MM.1S (cell line): ENCODE measurements around the gene ENTPD2.

Source experiments
- DNase-seq: peaks from one replicate; pipeline ENCODE4 v3.0.0-alpha.2; 2015
- H2AFZ ChIP-seq: fragments of 300-600 bp; sonication (generic); 2 replicates; pipeline ENCODE4 v1.6.0; 2016; ENCODE audit warnings: antibody characterized with exemption, low read length
- H3F3A ChIP-seq: fragments of 300-600 bp; sonication (generic); 2 replicates; pipeline ENCODE4 v1.6.1; 2016; ENCODE audit warnings: mild to moderate bottlenecking, antibody characterized with exemption, low read length, moderate library complexity, mixed read lengths; ENCODE audit not compliant: insufficient read depth
- H3K27ac ChIP-seq: fragments of 300-600 bp; sonication (generic); 2 replicates; pipeline ENCODE4 v1.5.1; 2016; ENCODE audit warnings: mild to moderate bottlenecking, low read length
- H3K27me3 ChIP-seq: fragments of 300-600 bp; sonication (generic); replicated peaks from 2 replicates; pipeline ENCODE4 v1.6.0; 2016; ENCODE audit warnings: low read length; ENCODE audit not compliant: insufficient read depth
- H3K36me3 ChIP-seq: fragments of 300-600 bp; sonication (generic); replicated peaks from 2 replicates; pipeline ENCODE4 v1.6.1; 2016; ENCODE audit warnings: mild to moderate bottlenecking, low read length, mixed read lengths; ENCODE audit not compliant: insufficient read depth
- H3K4me1 ChIP-seq: fragments of 300-600 bp; sonication (generic); 2 replicates; pipeline ENCODE4 v1.6.1; 2016; ENCODE audit warnings: low read length, mixed read lengths
- H3K4me2 ChIP-seq: fragments of 300-600 bp; sonication (generic); 2 replicates; pipeline ENCODE4 v1.6.0; 2016; ENCODE audit warnings: low read depth, low read length
- H3K4me3 ChIP-seq: fragments of 300-600 bp; sonication (generic); 2 replicates; pipeline ENCODE4 v1.5.1; 2016; ENCODE audit warnings: low read length, mixed read lengths
- H3K79me2 ChIP-seq: fragments of 300-600 bp; sonication (generic); 2 replicates; pipeline ENCODE4 v1.6.1; 2016; ENCODE audit warnings: mixed run types, low read length, mixed read lengths
- H3K9ac ChIP-seq: fragments of 300-600 bp; sonication (generic); 2 replicates; pipeline ENCODE4 v1.6.1; 2016; ENCODE audit warnings: low read length, mixed read lengths
- H3K9me2 ChIP-seq: fragments of 300-600 bp; sonication (generic); replicated peaks from 2 replicates; pipeline ENCODE4 v1.6.1; 2016; ENCODE audit warnings: mild to moderate bottlenecking, low read length, mixed read lengths; ENCODE audit not compliant: insufficient read depth
- H3K9me3 ChIP-seq: fragments of 300-600 bp; sonication (generic); replicated peaks from 2 replicates; pipeline ENCODE4 v1.6.1; 2016; ENCODE audit warnings: mild to moderate bottlenecking, low read length, mixed read lengths; ENCODE audit not compliant: insufficient read depth
- H4K20me1 ChIP-seq: fragments of 300-600 bp; sonication (generic); 2 replicates; pipeline ENCODE4 v1.6.1; 2016; ENCODE audit warnings: mild to moderate bottlenecking, low read length, moderate library complexity, mixed read lengths; ENCODE audit not compliant: insufficient read depth
- CTCF ChIP-seq: fragments of 300-600 bp; sonication (generic); IDR thresholded peaks from 2 replicates; pipeline ENCODE4 v1.5.1; 2016; ENCODE audit warnings: antibody characterized with exemption, low read length, mixed read lengths
- EZH2 ChIP-seq: fragments of 300-600 bp; sonication (generic); optimal IDR thresholded peaks from 2 replicates; pipeline ENCODE3; 2017; ENCODE audit warnings: low read depth, mild to moderate bottlenecking, antibody characterized with exemption, low read length, mixed read lengths
- EZH2phosphoT487 ChIP-seq: fragments of 300-600 bp; sonication (generic); IDR thresholded peaks from 2 replicates; pipeline ENCODE4 v1.6.1; 2018; ENCODE audit warnings: antibody characterized with exemption, low read length

The ENTPD2 gene

GRCh38 chr9:137023583-137023991 is 30.3 kb downstream of the ENTPD2 start:
- Histone ChIP-seq H3K4me1 (peaks cover 4% of the 10 kb centered on the region; the same call in 1 of the 2 replicates), H3K4me3 (no peak overlapping the region), H3K9me2 (no peaks in the 10 kb centered on the region), H3K9ac (no peak overlapping the region), H4K20me1 (no peaks in the 10 kb centered on the region), H3K27ac (no peak overlapping the region), H3K36me3 (no peaks in the 10 kb centered on the region), H3K4me2 (no peak overlapping the region), H3K9me3 (no peaks in the 10 kb centered on the region), H2AFZ (no peak overlapping the region), H3F3A (no peaks in the 10 kb centered on the region; the same call in 1 of the 2 replicates), H3K27me3 (peaks cover 48% of the 10 kb centered on the region), H3K79me2 (no peaks in the 10 kb centered on the region)
- DNase-seq = no peak
- no peak for TF ChIP-seq CTCF
- TF ChIP-seq EZH2phosphoT487 = no peak
- TF ChIP-seq EZH2 = no peak

GRCh38 chr9:137023157-137023556 is 30.7 kb downstream of the ENTPD2 start:
- Histone ChIP-seq H3K27ac (no peak overlapping the region), H3K36me3 (no peaks in the 10 kb centered on the region), H2AFZ (no peak overlapping the region), H3K79me2 (no peaks in the 10 kb centered on the region), H3F3A (no peaks in the 10 kb centered on the region), H3K27me3 (peaks cover 48% of the 10 kb centered on the region), H3K4me3 (no peak overlapping the region), H3K9ac (no peak overlapping the region), H3K9me3 (no peaks in the 10 kb centered on the region), H3K9me2 (no peaks in the 10 kb centered on the region), H4K20me1 (no peaks in the 10 kb centered on the region), H3K4me1 (peaks cover 4% of the 10 kb centered on the region; the same call in 1 of the 2 replicates), H3K4me2 (no peak overlapping the region)
- no peak for DNase-seq
- no peak for TF ChIP-seq EZH2
- no peak for TF ChIP-seq CTCF

GRCh38 chr9:137022662-137023008 is 31.2 kb downstream of the ENTPD2 start:
- Histone ChIP-seq H3K36me3 (no peaks in the 10 kb centered on the region), H3K4me2 (no peak overlapping the region), H3F3A (no peaks in the 10 kb centered on the region), H3K79me2 (no peaks in the 10 kb centered on the region), H3K27me3 (peaks cover 48% of the 10 kb centered on the region), H3K4me1 (peaks cover 4% of the 10 kb centered on the region; the same call in 1 of the 2 replicates), H3K9ac (no peak overlapping the region), H4K20me1 (no peaks in the 10 kb centered on the region), H3K4me3 (no peak overlapping the region), H3K9me2 (no peaks in the 10 kb centered on the region), H3K9me3 (no peaks in the 10 kb centered on the region), H3K27ac (no peak overlapping the region), H2AFZ (no peak overlapping the region)
- TF ChIP-seq CTCF (no peak), EZH2 (no peak), EZH2phosphoT487 (no peak)
- no peak for DNase-seq
